GM12878 (cell line): ENCODE measurements around the gene TSHZ2.

ENCODE experiments used
- ATF3 ChIP-seq: IDR thresholded peaks from 2 replicates; pipeline ENCODE4 v1.6.1; 2011; ENCODE audit warnings: low read depth, mild to moderate bottlenecking, low read length, moderate library complexity, borderline replicate concordance; ENCODE audit errors: extremely low read depth
- CBX3 ChIP-seq: fragments of 200-600 bp; sonication (generic); IDR thresholded peaks from 2 replicates; pipeline ENCODE4 v1.6.1; 2016; ENCODE audit warnings: low read depth, borderline replicate concordance
- CHD2 ChIP-seq: IDR thresholded peaks from 2 replicates; pipeline ENCODE4 v1.6.1; 2011; ENCODE audit warnings: low read depth, low read length, improper control_type of control experiment, borderline replicate concordance
- CREB1 ChIP-seq: IDR thresholded peaks from 2 replicates; pipeline ENCODE4 v1.6.1; 2012; ENCODE audit warnings: low read depth, mild to moderate bottlenecking, inconsistent platforms
- CTCF ChIP-seq, 3 experiments: IDR thresholded peaks in 2 of 3; conservative IDR thresholded peaks in 1 of 3; 2 replicates each; pipeline ENCODE4 v1.5.1; 2011; ENCODE audit warnings: low read depth in 3 of 3, low read length in 3 of 3, mild to moderate bottlenecking in 3 of 3, control low read depth in 2 of 3, moderate library complexity in 2 of 3, inconsistent platforms in 1 of 3, mixed read lengths in 1 of 3; ENCODE audit not compliant: control insufficient read depth in 2 of 3, insufficient read depth in 1 of 3; ENCODE audit errors: extremely low read depth in 1 of 3
- MTA2 ChIP-seq: fragments of 450-650 bp; IDR thresholded peaks from 2 replicates; pipeline ENCODE4 v1.6.1; 2016; ENCODE audit warnings: low read depth, mild to moderate bottlenecking, moderate library complexity
- POLR2AphosphoS5 ChIP-seq: IDR thresholded peaks from 2 replicates; pipeline ENCODE4 v1.6.1; 2011; ENCODE audit warnings: mild to moderate bottlenecking, low read length, inconsistent platforms
- RCOR1 ChIP-seq: conservative IDR thresholded peaks from 2 replicates; pipeline ENCODE4 v1.6.1; 2012; ENCODE audit warnings: low read depth, low read length, improper control_type of control experiment
- SMC3 ChIP-seq: IDR thresholded peaks from 2 replicates; pipeline ENCODE4 v1.6.1; 2011; ENCODE audit warnings: low read length, improper control_type of control experiment, borderline replicate concordance
- SP1 ChIP-seq: IDR thresholded peaks from one replicate; pipeline ENCODE4 v1.6.1; 2011; ENCODE audit warnings: low read depth, low read length

DNA sequence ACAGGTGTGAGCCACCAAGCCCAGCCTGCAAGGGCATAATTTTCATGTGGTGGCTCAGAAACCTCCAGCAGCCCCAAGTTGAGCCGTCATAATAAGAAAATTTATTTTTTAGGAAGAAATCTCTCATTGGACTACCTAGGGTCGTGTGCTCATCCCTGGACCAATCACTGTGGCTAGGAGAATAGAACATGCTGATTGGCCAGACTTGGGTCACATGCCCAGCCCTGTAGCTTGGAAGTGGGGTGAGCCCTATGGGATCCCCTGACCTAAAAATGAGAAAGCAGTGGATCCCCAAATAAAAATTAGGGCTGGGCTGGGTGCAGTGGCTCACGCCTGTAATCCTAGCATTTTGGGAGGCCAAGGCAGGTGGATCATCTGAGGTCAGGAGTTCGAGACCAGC, 466.2 kb downstream of the TSHZ2 start:
- TF ChIP-seq SP1 (no peak), MTA2 (no peak), CHD2 (no peak), POLR2AphosphoS5 (no peak), ATF3 (no peak), CTCF (IDR thresholded peaks at IDR 0.05 in 2 of 3, conservative IDR thresholded peaks at IDR 0.05 in 1 of 3; ENCODE audit: control insufficient read depth in 2 of 3, extremely low read depth in 1 of 3, insufficient read depth in 1 of 3, low read depth in 3 of 3, low read length in 3 of 3) (no peak), SMC3 (no peak), RCOR1 (no peak), CBX3 (no peak), CREB1 (no peak)
